G401.6 (cell line): ENCODE measurements around the gene ARHGEF2.

Source experiments
- FAIRE-seq: peaks from 2 replicates; lab custom pipeline; 2012; peaks lifted over from hg19 to GRCh38; lab: Jason Lieb, UNC

The ARHGEF2 gene

GRCh38 chr1:155911156-155912055, 66.9 kb downstream of the ARHGEF2 start, which contains the start of gene RIT1:
RIT1 (minus strand) TSS chr1:155911349; CDS start chr1:155910761, 588 bp downstream.
- peak; percentile 91 for FAIRE-seq

- no peak for FAIRE-seq
Measured at GRCh38 chr1:155910621-155911121, 67.7 kb downstream of the ARHGEF2 start.

GRCh38 chr1:155909894-155910293, 68.5 kb downstream of the ARHGEF2 start:
- FAIRE-seq: no peak

- FAIRE-seq: no peak
Measured at GRCh38 chr1:155904261-155904660, 74.1 kb downstream of the ARHGEF2 start.

- FAIRE-seq: no peak
Measured at GRCh38 chr1:155900161-155900560, 78.2 kb downstream of the ARHGEF2 start.

GRCh38 chr1:155899683-155900082, 78.7 kb downstream of the ARHGEF2 start:
- no peak for FAIRE-seq

GRCh38 chr1:155898888-155899287, 79.5 kb downstream of the ARHGEF2 start:
- no peak for FAIRE-seq

GRCh38 chr1:155897746-155898145, 80.6 kb downstream of the ARHGEF2 start:
- FAIRE-seq: no peak
